Cardiac ventricle fibroblast (primary cell): Measurements from ENCODE around the gene DCUN1D2. TPM values are rescaled to one million over a fixed set of nuclear protein-coding genes. Genes with fewer than 3 reads are reported as not detected.

Experiments
- total RNA-seq: library from RNA; depleted of rRNA; stranded (reverse); fragments of >200 nt; gene quantifications from 2 replicates; pipeline ENCODE4 v1.2.3, GENCODE V29; 2015

The DCUN1D2 gene
- 5.7 and 7.2 TPM in 2 replicates for total RNA-seq

DNA sequence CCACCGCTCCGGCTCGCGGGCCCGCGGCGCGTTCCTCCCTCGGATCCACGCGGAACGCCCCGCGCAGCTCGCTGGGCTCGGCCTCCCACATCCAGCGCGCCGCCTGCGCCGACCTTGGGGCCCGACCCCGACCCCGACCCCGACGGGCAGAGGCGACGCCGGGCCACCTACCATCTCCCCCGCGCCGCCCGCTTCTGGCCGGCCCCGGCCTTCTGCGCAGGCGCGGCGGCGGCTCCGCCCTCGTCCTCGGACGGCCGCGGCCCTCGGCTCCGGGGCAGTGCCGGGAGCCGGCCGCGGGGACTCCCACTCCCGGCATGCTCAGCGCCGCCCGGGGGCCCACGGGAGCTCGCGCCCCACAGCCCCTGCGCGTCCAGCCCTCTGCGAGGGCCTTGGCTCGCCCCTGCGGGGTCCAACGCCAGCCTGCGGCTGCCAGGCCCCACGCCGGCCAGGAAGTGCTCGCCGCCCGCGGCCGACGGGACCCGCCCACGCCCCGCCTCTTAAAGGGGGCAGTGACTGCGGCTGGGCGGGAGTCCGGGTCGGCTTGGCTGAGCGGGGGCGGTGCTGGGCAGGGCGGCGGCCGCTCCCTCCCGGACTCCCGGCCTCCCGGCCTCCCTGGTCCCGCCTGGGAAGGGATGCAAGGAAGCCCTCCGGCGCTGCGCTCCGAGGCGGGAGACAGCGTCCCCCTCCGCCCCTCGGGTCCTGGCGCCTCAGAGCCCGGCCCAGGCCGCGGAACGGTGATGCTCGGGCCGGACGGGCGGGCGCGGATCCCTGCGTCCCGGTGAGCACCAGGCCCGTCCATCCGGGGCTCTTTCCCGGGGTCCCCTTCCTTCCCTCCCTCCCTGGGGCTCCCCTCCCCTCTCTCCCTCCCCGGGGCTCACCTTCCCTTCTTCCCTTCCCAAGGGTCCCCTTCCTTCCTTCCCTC, at the start of gene DCUN1D2:
TSS of gene DCUN1D2 (minus strand) at position 216 of the 922 bp plus-strand sequence. CDS start at position 174, 42 bp downstream.

GRCh38 chr13:113452942-113453901, 37.3 kb downstream of the DCUN1D2 start, which contains the start of gene ADPRHL1:
Gene ADPRHL1 (minus strand): TSS chr13:113453488. CDS start chr13:113453437, 51 bp downstream.

Other genes starting within 250 kb of the DCUN1D2 start
- gene LAMP1, start 193.5 kb downstream of the DCUN1D2 start, total RNA-seq: 160 and 163 TPM in 2 replicates
- gene GRTP1, start 126.6 kb downstream of the DCUN1D2 start, total RNA-seq: 0.25 TPM in 1 of 2 replicates, not detected in the other
- 0.75 and 2.7 TPM in 2 replicates for gene ADPRHL1, start 37.2 kb downstream of the DCUN1D2 start, total RNA-seq
- 41.6 and 62.7 TPM in 2 replicates for gene TFDP1, start 94.0 kb upstream of the DCUN1D2 start, total RNA-seq
- not detected in 2 replicates for gene ATP4B, start 167.5 kb upstream of the DCUN1D2 start, total RNA-seq
- not detected in 2 replicates for gene GRK1, start 176.5 kb upstream of the DCUN1D2 start, total RNA-seq